ENCODE data around the gene CCK.

DNA sequence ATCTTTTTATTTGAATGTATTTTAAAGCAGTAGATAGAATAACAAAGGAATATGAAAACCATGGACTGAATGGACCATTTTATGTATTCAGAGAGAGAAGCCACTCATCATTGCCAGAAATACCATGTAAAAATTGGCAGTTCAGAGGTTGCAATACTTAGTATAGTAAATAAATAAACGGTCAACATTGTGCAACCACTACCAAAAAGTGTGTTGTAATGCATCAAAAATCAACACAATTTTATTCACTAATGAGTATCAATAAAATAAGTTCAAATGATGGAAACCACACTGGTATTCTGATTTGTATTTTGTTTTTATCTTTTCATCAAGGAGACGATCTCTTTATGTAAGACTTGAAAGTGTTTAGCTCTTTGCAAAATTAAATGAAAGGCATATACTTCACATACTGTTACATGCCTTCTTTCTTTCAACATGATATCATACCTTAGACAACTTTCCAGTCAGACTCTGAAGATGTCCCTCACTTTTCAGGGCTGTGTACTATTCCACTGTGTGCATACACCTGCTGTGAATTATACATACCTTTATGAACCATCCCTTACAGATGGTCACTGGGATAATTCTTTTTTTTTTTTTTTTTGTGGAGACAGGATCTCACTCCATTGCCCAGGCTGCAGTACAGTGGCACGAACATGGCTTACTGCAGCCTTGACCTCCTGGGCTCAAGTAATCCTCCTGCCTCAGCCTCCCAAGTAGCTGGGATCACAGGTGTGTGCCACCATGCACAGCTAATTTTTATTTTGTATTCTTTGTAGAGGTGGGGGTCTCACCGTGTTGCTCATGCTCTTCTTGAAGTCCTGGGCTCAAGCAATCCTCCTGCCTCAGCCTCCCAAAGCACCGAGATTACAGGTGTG lies 40.3 kb downstream of the CCK start:
- TF ChIP-seq, protein P1, sequence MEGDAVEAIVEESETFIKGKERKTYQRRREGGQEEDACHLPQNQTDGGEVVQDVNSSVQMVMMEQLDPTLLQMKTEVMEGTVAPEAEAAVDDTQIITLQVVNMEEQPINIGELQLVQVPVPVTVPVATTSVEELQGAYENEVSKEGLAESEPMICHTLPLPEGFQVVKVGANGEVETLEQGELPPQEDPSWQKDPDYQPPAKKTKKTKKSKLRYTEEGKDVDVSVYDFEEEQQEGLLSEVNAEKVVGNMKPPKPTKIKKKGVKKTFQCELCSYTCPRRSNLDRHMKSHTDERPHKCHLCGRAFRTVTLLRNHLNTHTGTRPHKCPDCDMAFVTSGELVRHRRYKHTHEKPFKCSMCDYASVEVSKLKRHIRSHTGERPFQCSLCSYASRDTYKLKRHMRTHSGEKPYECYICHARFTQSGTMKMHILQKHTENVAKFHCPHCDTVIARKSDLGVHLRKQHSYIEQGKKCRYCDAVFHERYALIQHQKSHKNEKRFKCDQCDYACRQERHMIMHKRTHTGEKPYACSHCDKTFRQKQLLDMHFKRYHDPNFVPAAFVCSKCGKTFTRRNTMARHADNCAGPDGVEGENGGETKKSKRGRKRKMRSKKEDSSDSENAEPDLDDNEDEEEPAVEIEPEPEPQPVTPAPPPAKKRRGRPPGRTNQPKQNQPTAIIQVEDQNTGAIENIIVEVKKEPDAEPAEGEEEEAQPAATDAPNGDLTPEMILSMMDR (optimal IDR thresholded peaks at IDR 0.05 in 1 of 3, IDR thresholded peaks at IDR 0.05 in 1 of 3, conservative IDR thresholded peaks at IDR 0.05 in 1 of 3; ENCODE audit: extremely low read depth in 1 of 3, insufficient read depth in 2 of 3, low read length in 3 of 3), result no peak
- no peak for TF ChIP-seq EZH2 (IDR thresholded peaks at IDR 0.05; ENCODE audit: low read length)
